OCI-LY1 (cell line): ENCODE measurements around the gene OSBPL5.

Experiments
- H2AFZ ChIP-seq: fragments of 200-600 bp; sonication (generic), shearing (Covaris generic); 2 replicates; pipeline ENCODE4 v1.6.0; 2014; ENCODE audit warnings: antibody characterized with exemption, mild to moderate bottlenecking, low read length
- H3F3A ChIP-seq: fragments of 200-600 bp; sonication (generic), shearing (Covaris generic); 2 replicates; pipeline ENCODE4 v1.6.0; 2014; ENCODE audit warnings: mild to moderate bottlenecking, antibody characterized with exemption, low read length, moderate library complexity; ENCODE audit not compliant: insufficient read depth
- H3K27ac ChIP-seq: fragments of 200-600 bp; sonication (generic); 2 replicates; pipeline ENCODE4 v1.5.1; 2014; ENCODE audit warnings: low read length, mixed run types, mild to moderate bottlenecking, low read depth; ENCODE audit not compliant: poor library complexity, severe bottlenecking
- H3K27me3 ChIP-seq: fragments of 200-600 bp; sonication (generic); 2 replicates; pipeline ENCODE4 v1.6.0; 2014; ENCODE audit warnings: antibody characterized with exemption, mild to moderate bottlenecking, low read length, moderate library complexity; ENCODE audit not compliant: insufficient read depth
- H3K36me3 ChIP-seq: fragments of 200-600 bp; sonication (generic); 2 replicates; pipeline ENCODE4 v1.6.1; 2014; ENCODE audit warnings: mild to moderate bottlenecking, antibody characterized with exemption, low read length, moderate library complexity, mixed read lengths; ENCODE audit not compliant: insufficient read depth
- H3K4me1 ChIP-seq: fragments of 200-600 bp; sonication (generic); 2 replicates; pipeline ENCODE4 v1.5.1; 2014; ENCODE audit warnings: mild to moderate bottlenecking, low read length, moderate library complexity; ENCODE audit not compliant: insufficient read depth, severe bottlenecking
- H3K4me2 ChIP-seq: fragments of 200-600 bp; sonication (generic), shearing (Covaris generic); 2 replicates; pipeline ENCODE4 v1.6.1; 2014; ENCODE audit warnings: low read length
- H3K4me3 ChIP-seq: fragments of 200-600 bp; sonication (generic); 2 replicates; pipeline ENCODE4 v1.5.1; 2014; ENCODE audit warnings: low read length, low read depth, mild to moderate bottlenecking, mixed read lengths; ENCODE audit not compliant: poor library complexity, severe bottlenecking
- H3K79me2 ChIP-seq: fragments of 200-600 bp; shearing (Covaris generic); 2 replicates; pipeline ENCODE4 v1.6.1; 2016; ENCODE audit warnings: mixed run types, low read length, mixed read lengths; ENCODE audit not compliant: insufficient read depth
- H3K9ac ChIP-seq: fragments of 200-600 bp; sonication (generic), shearing (Covaris generic); 2 replicates; pipeline ENCODE4 v1.6.1; 2014; ENCODE audit warnings: mild to moderate bottlenecking, low read length, mixed read lengths
- H3K9me2 ChIP-seq: fragments of 200-600 bp; sonication (generic), shearing (Covaris generic); 2 replicates; pipeline ENCODE4 v1.6.1; 2014; ENCODE audit warnings: low read depth, mild to moderate bottlenecking, low read length, mixed read lengths
- H3K9me3 ChIP-seq: fragments of 200-600 bp; shearing (Covaris generic); 2 replicates; pipeline ENCODE4 v1.6.1; 2014; ENCODE audit warnings: low read length, mixed read lengths
- H4K20me1 ChIP-seq: fragments of 200-600 bp; sonication (generic), shearing (Covaris generic); 2 replicates; pipeline ENCODE4 v1.6.0; 2016; ENCODE audit warnings: mild to moderate bottlenecking, low read length; ENCODE audit not compliant: insufficient read depth
- CTCF ChIP-seq: fragments of 200-600 bp; sonication (generic), shearing (Covaris generic); IDR thresholded peaks from 2 replicates; pipeline ENCODE4 v1.5.1; 2017; ENCODE audit warnings: mild to moderate bottlenecking, antibody characterized with exemption, low read length, moderate library complexity, mixed read lengths
- EZH2 ChIP-seq: fragments of 200-600 bp; sonication (generic), shearing (Covaris generic); IDR thresholded peaks from 2 replicates; pipeline ENCODE4 v1.8.0; 2017; ENCODE audit warnings: borderline replicate concordance, mixed run types, mild to moderate bottlenecking, antibody characterized with exemption, low read length, moderate library complexity, mixed read lengths

Gene OSBPL5

GRCh38 chr11:3122775-3123201, 42.3 kb downstream of the OSBPL5 start:
- no peak overlapping the region for H3K9ac ChIP-seq
- H3K4me3 ChIP-seq = no peak overlapping the region
- TF ChIP-seq EZH2 (no peak), CTCF (no peak)
- no peaks in the 10 kb centered on the region for H3K9me2 ChIP-seq
- H3K79me2 ChIP-seq = no peaks in the 10 kb centered on the region
- H4K20me1 ChIP-seq = no peaks in the 10 kb centered on the region
- no peaks in the 10 kb centered on the region for H3K4me1 ChIP-seq
- H3K36me3 ChIP-seq = no peaks in the 10 kb centered on the region
- no peak overlapping the region for H3K27ac ChIP-seq
- H3K4me2 ChIP-seq = no peak overlapping the region
- no peaks in the 10 kb centered on the region for H3F3A ChIP-seq
- peaks cover 6% of the 10 kb centered on the region; the same call in 1 of the 2 replicates for H3K27me3 ChIP-seq
- no peaks in the 10 kb centered on the region for H3K9me3 ChIP-seq
- H2AFZ ChIP-seq = no peak overlapping the region

- TF ChIP-seq EZH2 = no peak
- TF ChIP-seq CTCF = no peak
- no peaks in the 10 kb centered on the region for H3K36me3 ChIP-seq
- H3K4me1 ChIP-seq = no peaks in the 10 kb centered on the region
- H3K9me3 ChIP-seq = no peaks in the 10 kb centered on the region
- H3K9me2 ChIP-seq = no peaks in the 10 kb centered on the region
- H3K4me2 ChIP-seq = no peak overlapping the region
- H3K27me3 ChIP-seq = peaks cover 6% of the 10 kb centered on the region; the same call in 1 of the 2 replicates
- no peak overlapping the region for H3K27ac ChIP-seq
- H4K20me1 ChIP-seq = no peaks in the 10 kb centered on the region
- no peaks in the 10 kb centered on the region for H3F3A ChIP-seq
- H2AFZ ChIP-seq = no peak overlapping the region
- no peaks in the 10 kb centered on the region for H3K79me2 ChIP-seq
- no peak overlapping the region for H3K4me3 ChIP-seq
- H3K9ac ChIP-seq = no peak overlapping the region
These were observed 43.0 kb downstream of the OSBPL5 start for GRCh38 chr11:3121931-3122774.

GRCh38 chr11:3121416-3121815, 43.7 kb downstream of the OSBPL5 start:
- TF ChIP-seq EZH2 (no peak), CTCF (no peak)
- Histone ChIP-seq H3K27me3 (peaks cover 6% of the 10 kb centered on the region; the same call in 1 of the 2 replicates), H4K20me1 (no peaks in the 10 kb centered on the region), H3K9me3 (no peaks in the 10 kb centered on the region), H3K9ac (no peak overlapping the region), H3F3A (no peaks in the 10 kb centered on the region), H3K4me2 (no peak overlapping the region), H2AFZ (no peak overlapping the region), H3K79me2 (no peaks in the 10 kb centered on the region), H3K36me3 (no peaks in the 10 kb centered on the region), H3K9me2 (no peaks in the 10 kb centered on the region), H3K27ac (no peak overlapping the region), H3K4me3 (no peak overlapping the region), H3K4me1 (no peaks in the 10 kb centered on the region)
